Keratinocyte (primary cell): ENCODE measurements around the gene ARHGAP22. TPM values are rescaled to one million over a fixed set of nuclear protein-coding genes. Genes with fewer than 3 reads are reported as not detected.

ENCODE experiments used
- DNase-seq: peaks from one replicate; pipeline ENCODE4 v3.0.0-alpha.2; 2011; ENCODE audit warnings: low read depth, missing footprints, low spot score
- FAIRE-seq: peaks from 2 replicates; lab custom pipeline; 2011; peaks lifted over from hg19 to GRCh38; lab: Jason Lieb, UNC
- H2AFZ ChIP-seq: 2 replicates; pipeline ENCODE4 v1.6.0; 2012; ENCODE audit warnings: low read length, control low read depth, inconsistent platforms; ENCODE audit not compliant: control insufficient read depth
- H3K27ac ChIP-seq: 2 replicates; pipeline ENCODE4 v1.5.1; 2011; ENCODE audit warnings: low read length; ENCODE audit not compliant: control insufficient read depth, insufficient read depth
- H3K27me3 ChIP-seq: 3 replicates; pipeline ENCODE4 v1.6.0; 2011; ENCODE audit warnings: low read length; ENCODE audit not compliant: control insufficient read depth, insufficient read depth; ENCODE audit errors: extremely low read depth
- H3K36me3 ChIP-seq, 2 experiments: 2 replicates in 1 of 2; 3 replicates in 1 of 2; pipeline ENCODE4 v1.5.1; 2011; ENCODE audit warnings: low read length in 2 of 2, mild to moderate bottlenecking in 1 of 2; ENCODE audit not compliant: control insufficient read depth in 2 of 2, insufficient read depth in 2 of 2; ENCODE audit errors: extremely low read depth in 1 of 2
- H3K4me1 ChIP-seq: 3 replicates; pipeline ENCODE4 v1.5.1; 2011; ENCODE audit warnings: low read length; ENCODE audit not compliant: control insufficient read depth, insufficient read depth; ENCODE audit errors: extremely low read depth
- H3K4me2 ChIP-seq: 3 replicates; pipeline ENCODE4 v1.6.0; 2011; ENCODE audit warnings: low read depth, low read length; ENCODE audit not compliant: control insufficient read depth, insufficient read depth; ENCODE audit errors: extremely low read depth
- H3K4me3 ChIP-seq, 3 experiments: fragments of 200-600 bp in 1 of 3; sonication (generic) in 1 of 3; 2 replicates in 2 of 3; 3 replicates in 1 of 3; pipeline ENCODE4 v1.5.1; 2011 to 2016; ENCODE audit warnings: low read length in 3 of 3, mild to moderate bottlenecking in 3 of 3, control low read depth in 2 of 3, inconsistent platforms in 1 of 3, low read depth in 1 of 3, mixed read lengths in 1 of 3, mixed run types in 1 of 3, moderate library complexity in 1 of 3; ENCODE audit not compliant: control insufficient read depth in 2 of 3, insufficient read depth in 2 of 3; ENCODE audit errors: extremely low read depth in 1 of 3
- H3K79me2 ChIP-seq: 2 replicates; pipeline ENCODE4 v1.6.0; 2012; ENCODE audit warnings: low read length; ENCODE audit not compliant: control insufficient read depth, insufficient read depth
- H3K9ac ChIP-seq: 3 replicates; pipeline ENCODE4 v1.6.0; 2011; ENCODE audit warnings: low read length; ENCODE audit not compliant: control insufficient read depth, insufficient read depth; ENCODE audit errors: extremely low read depth
- H3K9me1 ChIP-seq: 3 replicates; pipeline ENCODE4 v1.6.0; 2011; ENCODE audit warnings: low read length; ENCODE audit not compliant: control insufficient read depth, insufficient read depth; ENCODE audit errors: extremely low read depth
- H3K9me3 ChIP-seq: 2 replicates; pipeline ENCODE4 v1.5.1; 2012; ENCODE audit warnings: low read depth, low read length; ENCODE audit not compliant: control insufficient read depth
- H4K20me1 ChIP-seq: 3 replicates; pipeline ENCODE4 v1.6.0; 2011; ENCODE audit warnings: low read length; ENCODE audit not compliant: control insufficient read depth, insufficient read depth; ENCODE audit errors: extremely low read depth
- CTCF ChIP-seq, 3 experiments: IDR thresholded peaks in 1 of 3; conservative IDR thresholded peaks in 1 of 3; optimal IDR thresholded peaks in 1 of 3; 2 replicates in 2 of 3; 3 replicates in 1 of 3; pipeline versions ENCODE3 to v1.5.1; 2011; ENCODE audit warnings: low read length in 3 of 3, mild to moderate bottlenecking in 3 of 3, moderate library complexity in 2 of 3, control low read depth in 1 of 3, inconsistent platforms in 1 of 3; ENCODE audit not compliant: insufficient read depth in 2 of 3; ENCODE audit errors: extremely low read depth in 1 of 3
- EZH2 ChIP-seq: IDR thresholded peaks from one replicate; pipeline ENCODE4 v1.6.1; 2012; ENCODE audit warnings: inconsistent platforms, mild to moderate bottlenecking, low read length, moderate library complexity
- dilution Hi-C: fragments of 300-500 bp; cut with MboI; formaldehyde crosslinking; loops from one replicate; pipeline ENCODE4 v1.7.0; 2020; ENCODE audit warnings: low sequenced_read_pairs; ENCODE audit not compliant: extremely low pct_ligation_motif_present
- polyA plus RNA-seq, 5 experiments: library from polyadenylated mRNA; depleted of rRNA in 3 of 5; stranded (reverse) in 3 of 5; stranded (forward) in 1 of 5; unstranded in 1 of 5; fragments of >200 nt; gene quantifications; 1 replicate in 1 of 5; 2 replicates in 3 of 5; 3 replicates in 1 of 5; pipeline versions ENCODE4 v1.2.1 to v1.2.3, GENCODE V29; 2011 to 2012; ENCODE audit warnings: missing spikeins in 2 of 5, low read depth in 1 of 5, low replicate concordance in 1 of 5

Gene ARHGAP22
- polyA plus RNA-seq, 1 donor (not counting 4 experiments of a cell fraction or from before 2014, with no cell fraction given): 4.9 TPM

GRCh38 chr10:48575901-48576300, 29.0 kb downstream of the ARHGAP22 start:
- H3K4me2 ChIP-seq: no peak overlapping the region
- DNase-seq: no peak

GRCh38 chr10:48574817-48575380, 30.0 kb downstream of the ARHGAP22 start:
- Histone ChIP-seq H3K4me3 (no peak overlapping the region), H3K36me3 (no peaks in the 10 kb centered on the region), H3K27ac (no peak overlapping the region), H3K9ac (no peak overlapping the region), H4K20me1 (no peaks in the 10 kb centered on the region), H3K79me2 (no peaks in the 10 kb centered on the region), H3K4me2 (no peak overlapping the region), H3K9me1 (no peaks in the 10 kb centered on the region), H3K4me1 (peaks cover 9% of the 10 kb centered on the region), H3K27me3 (peaks cover 4% of the 10 kb centered on the region), H3K9me3 (no peaks in the 10 kb centered on the region), H2AFZ (no peak overlapping the region)
- no peak for TF ChIP-seq EZH2
- no peak for TF ChIP-seq CTCF (optimal IDR thresholded peaks at IDR 0.05 in 1 of 3, IDR thresholded peaks at IDR 0.05 in 1 of 3, conservative IDR thresholded peaks at IDR 0.05 in 1 of 3; ENCODE audit: extremely low read depth in 1 of 3, insufficient read depth in 2 of 3, low read length in 3 of 3)
- no peak for FAIRE-seq
- dilution Hi-C loops: no loop called here
- no peak for DNase-seq

More at GRCh38 chr10:48575901-48576300, 29.0 kb downstream of the ARHGAP22 start:
- no peaks in the 10 kb centered on the region for H3K36me3 ChIP-seq
- no peaks in the 10 kb centered on the region for H3K79me2 ChIP-seq
- H3K27ac ChIP-seq: no peak overlapping the region
- no peaks in the 10 kb centered on the region for H3K9me3 ChIP-seq
- H3K9ac ChIP-seq: no peak overlapping the region
- H4K20me1 ChIP-seq: no peaks in the 10 kb centered on the region
- no peak overlapping the region for H3K4me3 ChIP-seq
- FAIRE-seq: no peak
- no peak overlapping the region for H2AFZ ChIP-seq
- H3K9me1 ChIP-seq: no peaks in the 10 kb centered on the region
- dilution Hi-C loops: no loop called here
- peaks cover 11% of the 10 kb centered on the region for H3K4me1 ChIP-seq
- no peak for TF ChIP-seq CTCF (optimal IDR thresholded peaks at IDR 0.05 in 1 of 3, IDR thresholded peaks at IDR 0.05 in 1 of 3, conservative IDR thresholded peaks at IDR 0.05 in 1 of 3; ENCODE audit: extremely low read depth in 1 of 3, insufficient read depth in 2 of 3, low read length in 3 of 3)
- TF ChIP-seq EZH2: no peak
- peaks cover 4% of the 10 kb centered on the region for H3K27me3 ChIP-seq
